HG03521 (cell line): ENCODE results near the gene RBP2.

Experiments used
- ATAC-seq: cut with Tn5 transposase; IDR thresholded peaks from one replicate; pipeline ENCODE4 v1.9.1; 2021; ENCODE audit warnings: mild to moderate bottlenecking, moderate library complexity; ENCODE audit not compliant: unreplicated experiment

RBP2 gene

GRCh38 chr3:139476348-139476747 lies at the start of gene RBP2:
Gene RBP2 (minus strand): TSS chr3:139476516. CDS start chr3:139476459, 57 bp downstream.
- ATAC-seq: no peak

- ATAC-seq: no peak
Measured at GRCh38 chr3:139524841-139525636, 48.7 kb upstream of the RBP2 start.

DNA sequence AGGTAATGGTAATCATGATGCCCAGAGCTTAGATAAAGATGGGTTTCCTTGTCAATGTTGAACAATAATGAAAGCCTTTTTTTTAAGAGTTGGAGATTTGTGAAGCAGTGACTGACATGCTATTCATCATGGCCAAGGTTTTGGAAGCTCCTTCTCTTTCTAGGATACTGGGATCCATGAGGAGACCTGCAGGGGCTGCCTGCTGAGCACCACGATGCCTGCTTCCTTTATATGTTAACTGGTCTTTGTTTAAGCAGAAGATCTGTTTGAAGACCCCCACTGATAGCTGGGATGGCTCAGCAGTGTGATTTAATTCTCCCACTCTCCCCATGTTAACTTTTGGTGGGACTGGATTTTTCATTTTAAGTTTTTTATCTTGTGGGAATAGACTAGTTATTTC lies 47.4 kb upstream of the RBP2 start:
- no peak for ATAC-seq

- no peak for ATAC-seq
Measured at GRCh38 chr3:139523166-139523565, 46.9 kb upstream of the RBP2 start.

DNA sequence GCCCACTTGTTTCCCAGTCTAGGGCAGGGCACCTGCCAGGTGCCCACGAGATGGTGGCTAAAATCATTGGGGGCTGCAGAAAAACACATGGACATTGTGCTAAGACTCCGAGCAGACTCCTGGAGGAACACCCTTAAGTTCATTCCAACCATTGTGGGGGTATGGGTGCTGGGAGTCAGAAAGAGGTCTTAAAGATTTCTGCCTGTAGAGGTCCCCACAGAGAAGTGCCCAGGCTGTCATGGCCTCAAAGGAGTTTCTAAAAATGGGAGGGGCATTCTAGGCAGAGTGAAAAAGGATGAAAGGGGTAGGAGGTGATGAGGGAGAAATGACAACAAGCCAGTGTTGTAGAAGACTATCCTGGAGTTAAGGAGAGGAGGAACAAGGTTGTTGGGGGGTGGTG lies 46.1 kb upstream of the RBP2 start:
- no peak for ATAC-seq

- ATAC-seq: no peak
Measured at GRCh38 chr3:139521816-139522215, 45.5 kb upstream of the RBP2 start.

DNA sequence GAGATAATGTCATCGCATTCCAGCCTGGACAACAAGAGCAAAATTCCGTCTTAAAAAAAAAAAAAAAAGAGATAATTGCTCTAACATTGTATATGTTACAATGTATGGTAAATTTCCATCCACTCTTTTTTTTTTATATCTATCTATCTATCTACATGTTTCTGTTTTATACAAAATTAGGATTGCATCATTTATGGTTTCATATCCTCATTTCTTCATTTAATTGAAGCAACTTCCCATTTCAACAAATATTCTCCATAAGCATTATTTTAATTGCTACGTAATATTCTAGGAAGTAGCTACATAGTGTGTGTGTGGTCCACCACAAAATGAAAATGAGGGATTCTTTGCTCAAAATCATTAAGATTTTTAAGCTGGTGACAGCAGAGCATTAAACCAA lies 44.8 kb upstream of the RBP2 start:
- no peak for ATAC-seq

DNA sequence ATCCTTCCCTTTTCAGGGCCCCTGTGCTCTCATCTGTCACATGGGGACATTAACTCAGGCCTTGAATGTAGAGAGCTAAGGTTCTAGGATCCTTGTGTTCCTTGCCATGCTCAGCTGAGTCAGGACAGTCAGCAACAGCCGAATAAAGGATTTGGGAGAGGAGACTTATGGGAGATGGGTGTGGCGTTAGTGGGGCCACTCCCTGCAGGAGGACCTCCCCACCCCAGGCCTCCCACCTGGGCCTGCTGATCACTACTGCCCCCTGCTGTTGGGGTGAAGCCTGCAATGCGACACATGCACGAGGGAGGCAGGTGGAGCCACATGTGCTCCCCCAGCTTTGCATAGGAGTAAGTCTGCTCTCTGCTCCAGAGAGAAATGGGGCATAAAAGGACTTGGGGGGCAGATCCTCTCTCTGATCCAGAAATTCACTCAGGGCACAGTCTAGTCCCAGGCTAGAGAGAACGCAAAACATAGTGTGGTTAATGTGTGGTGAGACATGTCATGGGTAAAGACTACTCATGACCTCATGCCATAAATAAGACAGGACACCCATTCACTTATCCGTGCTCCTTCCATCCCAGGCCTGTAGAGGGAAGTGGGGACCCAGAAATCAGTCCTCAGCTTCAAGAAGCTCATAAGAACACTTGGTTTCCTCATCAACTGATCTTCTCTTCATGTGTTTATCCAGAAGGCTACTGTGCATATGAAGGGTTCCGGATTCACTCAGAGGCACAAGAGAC lies 43.9 kb upstream of the RBP2 start:
- no peak for ATAC-seq

DNA sequence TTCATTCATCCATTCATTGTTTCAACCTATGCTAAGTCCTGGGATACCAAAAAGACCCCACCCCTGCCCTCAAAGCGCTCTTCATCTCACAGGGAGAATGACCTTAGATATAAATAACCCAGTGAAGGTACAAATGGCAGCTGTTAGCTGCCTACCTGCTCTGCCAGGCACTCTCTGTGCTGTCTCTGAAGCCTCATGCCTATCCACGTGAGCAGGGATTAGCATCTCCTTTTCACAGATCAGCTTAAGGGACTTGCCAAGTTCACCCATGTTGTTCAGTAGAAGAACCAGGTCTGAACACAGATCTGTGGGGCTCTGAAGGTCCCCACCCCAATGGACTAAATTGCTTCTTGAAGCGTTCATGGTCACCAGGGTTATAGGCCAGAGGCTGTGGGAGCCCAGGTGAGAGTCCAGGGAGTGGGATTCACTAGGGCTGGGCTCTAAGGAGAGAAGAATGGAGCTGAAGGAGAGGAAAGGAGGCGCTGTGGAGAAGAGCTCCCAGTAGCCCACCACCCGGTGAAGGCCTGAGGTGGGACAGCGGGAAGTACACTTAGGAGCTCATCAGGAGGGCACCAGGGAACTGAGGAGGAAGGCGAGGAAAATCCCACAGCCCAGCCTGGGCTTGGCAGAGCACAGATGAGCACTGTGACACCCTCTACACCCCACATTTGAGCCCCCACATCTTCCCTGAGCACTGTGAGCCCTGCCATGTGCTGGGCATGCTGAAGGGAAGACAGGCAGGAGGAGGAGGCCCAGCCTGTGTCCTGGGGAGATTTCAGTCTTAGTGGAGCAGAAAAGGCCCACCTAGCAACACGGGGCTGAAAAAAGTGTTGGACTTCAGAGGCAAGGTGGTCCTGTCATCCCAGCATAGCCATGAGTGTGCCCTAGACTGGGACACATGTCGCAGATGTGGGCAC lies 42.9 kb upstream of the RBP2 start:
- ATAC-seq: no peak

GRCh38 chr3:139518306-139518705 lies 42.0 kb upstream of the RBP2 start:
- ATAC-seq: no peak

DNA sequence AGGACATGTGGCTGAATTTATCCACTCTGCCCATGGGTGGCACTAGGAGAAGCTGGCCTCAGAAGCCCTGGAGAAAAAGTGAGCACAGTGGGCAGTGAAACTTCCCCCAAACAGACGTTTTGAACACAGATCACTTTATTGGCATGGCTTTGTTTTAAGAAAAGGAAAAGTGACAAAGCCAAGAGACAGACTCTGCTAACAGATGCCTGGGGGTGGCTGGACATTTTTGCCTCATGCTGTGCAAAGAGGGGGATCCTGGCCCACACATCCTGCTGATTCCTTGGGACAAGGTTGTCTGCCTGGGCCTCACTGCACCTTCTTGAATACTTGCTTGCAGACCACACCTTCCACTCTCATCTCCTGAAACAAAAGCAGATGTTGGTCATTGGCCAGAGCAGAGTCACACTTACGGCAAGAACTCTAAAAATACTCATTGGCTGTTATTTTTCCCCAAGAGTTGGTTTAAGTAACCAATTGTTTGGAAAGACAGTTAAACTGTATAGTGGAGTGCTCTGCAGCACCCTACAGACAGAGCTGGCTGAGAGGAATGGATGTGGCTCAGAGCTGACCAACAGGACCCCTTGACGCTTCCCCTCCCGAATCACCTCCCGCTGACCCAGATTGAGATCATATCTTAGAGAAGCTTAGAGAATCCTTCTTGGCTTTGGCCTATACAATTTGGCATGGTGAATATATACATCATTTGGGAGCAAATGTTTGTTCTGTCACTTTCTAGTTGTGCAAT lies 41.2 kb upstream of the RBP2 start:
- ATAC-seq: no peak

DNA sequence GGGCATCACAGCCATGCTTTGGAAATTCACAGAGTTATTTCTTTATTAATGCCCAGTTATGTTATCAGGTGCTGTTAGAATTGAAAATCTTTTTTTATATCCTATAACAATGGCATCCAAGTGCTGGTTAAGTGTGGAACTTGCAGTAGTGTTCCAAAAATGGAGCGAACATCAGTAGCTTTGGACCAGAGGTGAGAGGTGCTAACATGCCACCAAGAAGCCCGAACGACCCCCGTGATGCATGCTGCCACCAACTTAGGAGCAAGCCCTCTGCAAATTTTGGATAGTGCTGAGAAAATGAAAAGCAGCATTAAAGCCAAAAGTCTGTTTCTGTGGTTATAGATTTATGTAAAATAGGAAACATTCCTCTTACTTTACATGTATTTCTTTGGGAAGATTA lies 38.4 kb upstream of the RBP2 start:
- ATAC-seq: no peak

- no peak for ATAC-seq
Measured at GRCh38 chr3:139509631-139510030, 33.3 kb upstream of the RBP2 start.

DNA sequence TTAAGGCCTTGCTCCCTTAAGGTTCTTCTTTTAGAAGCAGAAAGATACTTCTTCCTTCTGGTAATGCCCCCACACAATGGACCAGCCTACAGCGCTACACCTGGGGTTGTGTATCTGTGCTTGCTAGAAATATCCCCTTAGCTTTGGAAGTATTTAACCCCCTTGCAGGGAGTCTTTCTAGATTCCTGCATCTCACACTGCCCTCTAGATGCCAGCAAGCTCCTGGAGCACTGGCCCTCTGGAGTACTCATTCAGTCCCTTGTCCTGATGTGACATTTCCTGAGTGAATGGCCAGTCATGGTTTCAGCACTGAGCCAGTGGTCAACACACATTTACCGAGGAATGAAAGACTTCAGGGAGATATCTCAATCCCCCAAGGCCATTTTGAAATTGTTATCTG lies 30.4 kb upstream of the RBP2 start:
- ATAC-seq: no peak

DNA sequence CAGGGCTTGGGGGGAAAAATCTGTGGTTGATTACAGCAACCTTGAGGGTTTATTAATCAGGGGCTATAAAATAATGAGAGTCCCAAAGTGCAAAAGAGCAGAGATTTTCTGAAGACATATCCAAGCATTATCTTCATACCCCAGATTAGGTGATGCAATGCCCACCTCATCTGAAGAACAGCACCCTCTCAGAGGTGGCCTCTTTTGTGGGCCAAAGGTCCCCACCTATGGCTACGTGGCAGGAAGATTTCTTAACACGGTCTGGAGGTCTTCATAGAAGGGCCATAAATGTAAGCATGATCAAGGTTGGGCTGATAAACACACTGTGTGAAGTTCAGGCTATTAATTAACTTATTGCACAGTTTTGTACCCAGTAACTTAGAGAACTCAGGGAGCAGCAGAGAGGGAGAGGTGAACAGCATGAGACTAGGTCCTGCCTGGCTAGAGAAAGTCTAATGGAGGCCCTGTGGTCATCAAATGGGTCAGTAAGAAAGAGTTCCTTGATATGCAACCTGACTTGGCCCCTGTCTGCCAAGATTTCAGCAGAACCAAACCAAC lies 29.6 kb upstream of the RBP2 start:
- no peak for ATAC-seq

DNA sequence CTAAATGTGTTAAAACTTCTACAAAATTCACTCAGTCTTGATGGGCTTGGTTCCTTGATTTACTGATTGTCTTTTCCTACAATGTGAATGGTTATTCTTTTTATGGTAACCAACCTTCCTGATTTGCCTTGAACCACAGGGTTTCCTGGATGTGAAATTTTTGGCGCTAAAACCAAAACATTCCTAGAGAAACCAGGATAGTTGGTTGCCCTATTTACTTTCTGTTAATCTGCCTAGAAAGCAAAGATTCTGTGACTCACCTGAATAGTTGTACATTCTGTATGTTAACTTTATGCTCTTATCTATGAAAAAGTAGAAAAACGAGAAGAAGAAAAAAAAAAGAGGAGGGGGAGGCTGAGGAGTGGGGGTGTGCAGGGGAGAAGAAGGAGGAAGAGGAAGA lies 23.2 kb upstream of the RBP2 start:
- ATAC-seq: no peak

- ATAC-seq: no peak
Measured at GRCh38 chr3:139493826-139494385, 17.6 kb upstream of the RBP2 start.

GRCh38 chr3:139491966-139492365 lies 15.7 kb upstream of the RBP2 start:
- no peak for ATAC-seq

GRCh38 chr3:139491027-139491700 lies 14.8 kb upstream of the RBP2 start:
- no peak for ATAC-seq
